ENCODE measurements around the gene ZNF532.
"Not testable (repeated sequence)": the region's sequence is repeated elsewhere in the genome, so short reads cannot be mapped to it uniquely, and the experiment has no call there.

Gene ZNF532

GRCh38 chr18:58853561-58853960 lies 11.1 kb upstream of the ZNF532 start:
- H3K9me3 ChIP-seq (ENCODE audit: low read depth, low read length): no peaks in the 10 kb centered on the region
- TF ChIP-seq EZH2 (IDR thresholded peaks at IDR 0.05) (no peak), POLR2AphosphoS5 (IDR thresholded peaks at IDR 0.05; ENCODE audit: borderline replicate concordance, low read depth, low read length) (no peak), FOXP2 (optimal IDR thresholded peaks at IDR 0.05; ENCODE audit: control extremely low read depth, extremely low read length, insufficient read depth) (no peak)
- no peak overlapping the region for H3K4me3 ChIP-seq
- no peak for DNase-seq (ENCODE audit: low read depth, low spot score)
- H3K36me3 ChIP-seq (ENCODE audit: insufficient read depth, low read length): no peaks in the 10 kb centered on the region
- no peak overlapping the region for H3K9ac ChIP-seq (ENCODE audit: insufficient read length)
- H3K27ac ChIP-seq: no peak overlapping the region

DNA sequence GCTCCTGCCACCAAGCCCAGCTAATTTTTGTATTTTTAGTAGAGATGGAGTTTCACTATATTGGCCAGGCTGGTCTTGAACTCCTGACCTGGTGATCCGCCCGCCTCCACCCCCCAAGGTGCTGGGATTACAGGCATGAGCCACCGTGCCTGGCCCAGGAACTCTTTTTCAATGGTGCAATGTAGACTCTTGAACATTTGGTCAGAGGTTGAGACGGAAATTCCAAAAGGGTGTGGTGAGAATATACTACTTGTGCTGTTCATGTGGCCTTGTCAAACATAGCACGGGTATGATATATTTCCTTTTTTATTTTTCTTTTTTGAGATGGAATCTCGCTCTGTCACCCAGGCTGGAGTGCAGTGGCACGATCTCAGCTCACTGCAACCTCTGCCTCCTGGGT lies 9.2 kb upstream of the ZNF532 start:
- not testable (repeated sequence) for H3K27ac ChIP-seq; H3K9ac ChIP-seq (ENCODE audit: insufficient read length); H3K36me3 ChIP-seq (ENCODE audit: insufficient read depth, low read length); H3K9me3 ChIP-seq (ENCODE audit: low read depth, low read length); DNase-seq (ENCODE audit: low read depth, low spot score); H3K4me3 ChIP-seq

DNA sequence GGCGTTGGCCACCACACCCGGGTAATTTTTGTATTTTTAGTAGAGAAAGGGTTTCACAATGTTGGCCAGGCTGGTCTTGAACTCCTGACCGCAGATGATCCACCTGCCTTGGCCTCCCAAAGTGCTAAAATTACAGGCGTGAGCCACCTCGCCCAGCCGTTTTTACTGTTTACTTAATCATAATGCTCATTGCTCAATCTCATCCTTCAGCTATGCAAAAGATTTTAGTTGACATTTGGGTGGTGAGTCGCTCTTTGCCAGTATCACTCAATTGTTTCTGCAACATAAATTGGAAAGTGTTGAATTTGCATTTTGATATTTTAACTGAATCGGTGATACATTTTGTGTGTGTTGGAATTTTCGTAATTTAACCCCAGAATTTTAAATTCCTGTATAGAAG lies 7.8 kb upstream of the ZNF532 start:
- no peak overlapping the region for H3K4me3 ChIP-seq
- no peak overlapping the region for H3K27ac ChIP-seq
- H3K9ac ChIP-seq (ENCODE audit: insufficient read length): no peak overlapping the region
- H3K36me3 ChIP-seq (ENCODE audit: insufficient read depth, low read length): no peaks in the 10 kb centered on the region
- no peak for TF ChIP-seq EZH2 (IDR thresholded peaks at IDR 0.05)
- DNase-seq (ENCODE audit: low read depth, low spot score): no peak
- no peaks in the 10 kb centered on the region for H3K9me3 ChIP-seq (ENCODE audit: low read depth, low read length)

DNA sequence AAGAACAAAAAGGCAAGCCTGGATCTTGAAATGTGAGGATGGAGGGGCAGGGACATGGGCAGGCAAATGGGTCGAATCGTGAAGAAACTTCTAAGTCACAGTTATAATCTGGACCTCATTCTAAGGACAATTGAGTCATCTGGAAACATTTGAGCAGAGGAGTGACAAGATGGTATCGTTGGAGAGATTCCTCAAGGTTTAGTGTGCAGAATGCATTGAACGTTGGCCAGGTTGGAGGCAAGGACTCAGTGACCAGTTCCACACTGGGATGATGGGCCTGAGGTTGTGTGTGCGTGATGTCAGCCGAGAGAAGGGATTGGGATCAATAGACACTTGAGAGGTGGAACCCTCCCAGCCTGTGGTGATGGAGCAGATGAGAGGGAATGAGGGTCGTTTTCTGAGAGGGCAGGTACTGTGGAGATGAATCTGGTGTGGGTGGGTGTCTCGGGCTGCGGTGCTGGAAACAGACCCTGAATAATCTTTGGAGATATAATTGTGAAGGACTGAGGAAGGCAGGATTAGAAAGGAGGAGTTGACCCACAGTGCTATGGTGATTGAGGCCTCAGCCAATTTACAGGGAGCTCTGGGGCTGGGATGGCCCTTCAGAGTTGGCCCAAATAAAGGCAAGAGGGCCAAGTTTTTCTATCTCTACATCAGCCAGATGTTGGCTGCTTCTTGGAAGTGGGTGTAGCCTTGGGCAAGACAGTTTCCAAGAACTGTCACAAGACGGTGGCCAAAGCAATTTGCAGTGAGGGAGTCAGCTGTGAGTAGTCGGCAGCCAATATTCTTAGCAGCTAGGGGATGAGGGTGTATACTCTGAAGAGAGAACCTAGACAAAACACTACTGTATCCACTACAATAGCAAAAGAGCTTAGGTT lies 5.8 kb upstream of the ZNF532 start:
- no peak for TF ChIP-seq POLR2AphosphoS5 (IDR thresholded peaks at IDR 0.05; ENCODE audit: borderline replicate concordance, low read depth, low read length)
- TF ChIP-seq FOXP2 (optimal IDR thresholded peaks at IDR 0.05; ENCODE audit: control extremely low read depth, extremely low read length, insufficient read depth): no peak
- TF ChIP-seq EZH2 (IDR thresholded peaks at IDR 0.05): no peak
- Histone ChIP-seq H3K36me3 (ENCODE audit: insufficient read depth, low read length) (no peaks in the 10 kb centered on the region), H3K9ac (ENCODE audit: insufficient read length) (no peak overlapping the region), H3K4me3 (no peak overlapping the region), H3K27ac (peak overlapping the region; percentile 93; the same call in 1 of the 2 replicates), H3K9me3 (ENCODE audit: low read depth, low read length) (no peaks in the 10 kb centered on the region)
- DNase-seq (ENCODE audit: low read depth, low spot score): no peak

DNA sequence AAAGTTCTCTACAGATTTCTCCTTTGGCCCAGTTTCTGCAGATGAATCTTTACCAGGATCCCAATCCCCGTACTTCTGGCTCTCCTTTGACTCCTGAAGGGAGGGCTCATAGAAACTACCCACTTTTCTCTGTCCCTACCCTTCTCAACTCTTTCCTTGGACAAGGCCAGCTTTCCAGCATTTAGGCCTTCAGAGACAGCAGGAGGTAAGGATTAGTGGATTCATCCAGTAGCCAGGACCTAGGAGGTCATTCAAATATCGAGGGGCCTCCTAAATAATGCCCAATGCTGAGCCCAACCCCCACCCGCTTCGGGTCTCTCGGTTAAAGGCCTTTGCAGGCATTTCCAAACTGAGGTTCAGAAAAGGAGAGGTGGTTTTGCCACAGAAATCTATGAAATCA lies 4.8 kb upstream of the ZNF532 start:
- H3K9ac ChIP-seq (ENCODE audit: insufficient read length): peak overlapping the region; percentile 56
- no peaks in the 10 kb centered on the region for H3K9me3 ChIP-seq (ENCODE audit: low read depth, low read length)

DNA sequence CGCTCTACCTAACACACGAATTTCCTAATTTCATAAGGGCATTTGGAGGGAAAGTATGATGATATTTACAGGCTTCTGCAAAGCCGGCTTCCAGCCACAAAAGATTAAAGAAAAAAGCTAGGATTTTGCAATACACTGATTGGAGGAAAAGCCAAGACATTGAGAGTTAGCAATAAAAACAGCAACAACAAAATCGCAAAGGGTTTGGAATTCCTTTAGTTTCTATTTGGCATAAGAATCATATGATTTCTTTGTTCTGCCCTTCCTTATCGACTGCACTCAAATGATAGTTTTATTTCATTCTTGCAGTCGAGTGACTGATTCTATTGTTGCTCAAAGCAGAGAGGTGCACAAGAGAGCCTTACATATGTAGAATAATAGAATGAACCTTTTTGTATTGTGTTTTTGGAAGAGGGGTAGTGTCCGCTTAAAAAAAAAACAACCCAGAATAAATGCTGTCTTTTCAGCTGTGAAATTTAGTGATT lies 3.9 kb upstream of the ZNF532 start:
- TF ChIP-seq FOXP2 (optimal IDR thresholded peaks at IDR 0.05; ENCODE audit: control extremely low read depth, extremely low read length, insufficient read depth) (no peak), EZH2 (IDR thresholded peaks at IDR 0.05) (no peak), POLR2AphosphoS5 (IDR thresholded peaks at IDR 0.05; ENCODE audit: borderline replicate concordance, low read depth, low read length) (no peak)
- no peak for DNase-seq (ENCODE audit: low read depth, low spot score)
- peak overlapping the region; percentile 80 for H3K4me3 ChIP-seq
- H3K36me3 ChIP-seq (ENCODE audit: insufficient read depth, low read length): peaks cover 11% of the 10 kb centered on the region
- H3K9ac ChIP-seq (ENCODE audit: insufficient read length): peak overlapping the region; percentile 64
- H3K9me3 ChIP-seq (ENCODE audit: low read depth, low read length): no peaks in the 10 kb centered on the region
- peak overlapping the region; percentile 93 for H3K27ac ChIP-seq

More for the DNA sequence above, 4.8 kb upstream of the ZNF532 start:
- TF ChIP-seq POLR2AphosphoS5 (IDR thresholded peaks at IDR 0.05; ENCODE audit: borderline replicate concordance, low read depth, low read length) (no peak), EZH2 (IDR thresholded peaks at IDR 0.05) (no peak), FOXP2 (optimal IDR thresholded peaks at IDR 0.05; ENCODE audit: control extremely low read depth, extremely low read length, insufficient read depth) (no peak)
- no peak overlapping the region for H3K4me3 ChIP-seq
- H3K27ac ChIP-seq: peak overlapping the region; percentile 93
- no peak for DNase-seq (ENCODE audit: low read depth, low spot score)
- H3K36me3 ChIP-seq (ENCODE audit: insufficient read depth, low read length): peaks cover 2% of the 10 kb centered on the region; the same call in 1 of the 2 replicates

GRCh38 chr18:58861353-58861752 lies 3.3 kb upstream of the ZNF532 start:
- peak overlapping the region; percentile 80 for H3K4me3 ChIP-seq
- no peaks in the 10 kb centered on the region for H3K9me3 ChIP-seq (ENCODE audit: low read depth, low read length)
- peaks cover 16% of the 10 kb centered on the region for H3K36me3 ChIP-seq (ENCODE audit: insufficient read depth, low read length)
- TF ChIP-seq EZH2 (IDR thresholded peaks at IDR 0.05): no peak
- no peak for TF ChIP-seq POLR2AphosphoS5 (IDR thresholded peaks at IDR 0.05; ENCODE audit: borderline replicate concordance, low read depth, low read length)
- TF ChIP-seq FOXP2 (optimal IDR thresholded peaks at IDR 0.05; ENCODE audit: control extremely low read depth, extremely low read length, insufficient read depth): no peak
- no peak for DNase-seq (ENCODE audit: low read depth, low spot score)
- peak overlapping the region; percentile 93 for H3K27ac ChIP-seq
- peak overlapping the region; percentile 64 for H3K9ac ChIP-seq (ENCODE audit: insufficient read length)

- no peaks in the 10 kb centered on the region for H3K9me3 ChIP-seq (ENCODE audit: low read depth, low read length)
- DNase-seq (ENCODE audit: low read depth, low spot score): no peak
- peak overlapping the region; percentile 93 for H3K27ac ChIP-seq
- peaks cover 22% of the 10 kb centered on the region for H3K36me3 ChIP-seq (ENCODE audit: insufficient read depth, low read length)
- peak overlapping the region; percentile 80 for H3K4me3 ChIP-seq
- no peak for TF ChIP-seq FOXP2 (optimal IDR thresholded peaks at IDR 0.05; ENCODE audit: control extremely low read depth, extremely low read length, insufficient read depth)
- no peak for TF ChIP-seq EZH2 (IDR thresholded peaks at IDR 0.05)
- no peak for TF ChIP-seq POLR2AphosphoS5 (IDR thresholded peaks at IDR 0.05; ENCODE audit: borderline replicate concordance, low read depth, low read length)
- H3K9ac ChIP-seq (ENCODE audit: insufficient read length): peak overlapping the region; percentile 64
Measured at GRCh38 chr18:58861861-58862301, 2.8 kb upstream of the ZNF532 start.

GRCh38 chr18:58862356-58862755 lies 2.3 kb upstream of the ZNF532 start:
- Histone ChIP-seq H3K36me3 (ENCODE audit: insufficient read depth, low read length) (peaks cover 26% of the 10 kb centered on the region), H3K27ac (peak overlapping the region; percentile 93), H3K9me3 (ENCODE audit: low read depth, low read length) (no peaks in the 10 kb centered on the region), H3K9ac (ENCODE audit: insufficient read length) (peak overlapping the region; percentile 98), H3K4me3 (peak overlapping the region; percentile 80)
- no peak for TF ChIP-seq FOXP2 (optimal IDR thresholded peaks at IDR 0.05; ENCODE audit: control extremely low read depth, extremely low read length, insufficient read depth)
- TF ChIP-seq POLR2AphosphoS5 (IDR thresholded peaks at IDR 0.05; ENCODE audit: borderline replicate concordance, low read depth, low read length): no peak
- TF ChIP-seq EZH2 (IDR thresholded peaks at IDR 0.05): no peak
- DNase-seq (ENCODE audit: low read depth, low spot score): no peak

Measured in SK-N-MC (cell line).